ENCODE measurements around the gene CCDC12.

The CCDC12 gene

DNA sequence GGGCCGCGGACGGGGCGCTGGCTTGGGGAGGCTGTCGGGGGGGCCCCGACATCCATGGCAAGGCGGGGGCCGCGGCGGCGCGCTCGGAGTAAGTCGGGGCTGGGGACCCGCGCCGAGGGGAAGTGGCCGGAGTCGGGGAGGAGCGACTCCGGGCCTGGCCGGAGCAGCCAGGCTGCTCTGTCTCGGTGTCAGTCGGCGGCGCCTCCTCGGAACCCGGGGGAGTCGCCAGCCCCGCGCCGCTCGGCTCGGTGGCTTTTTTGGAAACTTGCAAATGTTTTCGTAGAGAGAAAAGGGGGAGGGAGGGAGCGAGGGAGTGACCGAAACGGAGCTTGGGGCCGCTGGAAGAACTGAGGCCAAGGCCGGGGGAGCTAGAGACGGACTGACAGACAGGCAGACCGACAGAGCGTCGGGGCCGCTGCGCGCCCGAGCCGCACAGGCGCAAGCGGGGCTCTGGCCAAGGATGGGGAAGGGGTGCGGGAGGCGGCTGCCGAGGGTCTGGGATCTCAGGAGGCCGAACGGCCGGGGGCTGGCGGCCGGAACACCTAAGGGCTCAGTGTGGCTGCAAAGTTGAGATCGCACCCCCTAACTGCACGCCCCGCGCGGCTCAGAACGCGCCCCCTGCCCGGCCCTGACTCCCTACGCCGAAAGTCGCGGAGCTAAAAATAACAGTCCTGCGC is 94.0 kb downstream of the CCDC12 start:
- in situ Hi-C loops (cut with MboI; ENCODE audit: low sequenced_read_pairs, unreplicated experiment) = loop anchor here (25.0 kb wide), 1 partner anchor 170 kb away; the partner anchor contains the start of genes PRSS50 and TMIE
- TF ChIP-seq, protein P1, sequence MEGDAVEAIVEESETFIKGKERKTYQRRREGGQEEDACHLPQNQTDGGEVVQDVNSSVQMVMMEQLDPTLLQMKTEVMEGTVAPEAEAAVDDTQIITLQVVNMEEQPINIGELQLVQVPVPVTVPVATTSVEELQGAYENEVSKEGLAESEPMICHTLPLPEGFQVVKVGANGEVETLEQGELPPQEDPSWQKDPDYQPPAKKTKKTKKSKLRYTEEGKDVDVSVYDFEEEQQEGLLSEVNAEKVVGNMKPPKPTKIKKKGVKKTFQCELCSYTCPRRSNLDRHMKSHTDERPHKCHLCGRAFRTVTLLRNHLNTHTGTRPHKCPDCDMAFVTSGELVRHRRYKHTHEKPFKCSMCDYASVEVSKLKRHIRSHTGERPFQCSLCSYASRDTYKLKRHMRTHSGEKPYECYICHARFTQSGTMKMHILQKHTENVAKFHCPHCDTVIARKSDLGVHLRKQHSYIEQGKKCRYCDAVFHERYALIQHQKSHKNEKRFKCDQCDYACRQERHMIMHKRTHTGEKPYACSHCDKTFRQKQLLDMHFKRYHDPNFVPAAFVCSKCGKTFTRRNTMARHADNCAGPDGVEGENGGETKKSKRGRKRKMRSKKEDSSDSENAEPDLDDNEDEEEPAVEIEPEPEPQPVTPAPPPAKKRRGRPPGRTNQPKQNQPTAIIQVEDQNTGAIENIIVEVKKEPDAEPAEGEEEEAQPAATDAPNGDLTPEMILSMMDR (IDR thresholded peaks at IDR 0.05; ENCODE audit: borderline replicate concordance, control extremely low read depth, extremely low read depth, insufficient read depth, missing control alignments) = no peak
- no peak for DNase-seq (ENCODE audit: low spot score)

- in situ Hi-C loops (cut with MboI; ENCODE audit: low sequenced_read_pairs, unreplicated experiment) = loop anchor here (25.0 kb wide), 1 partner anchor 169 kb away; the partner anchor contains the start of genes PRSS50 and TMIE
- no peak for DNase-seq (ENCODE audit: low spot score)
- TF ChIP-seq, protein P1 (IDR thresholded peaks at IDR 0.05; ENCODE audit: borderline replicate concordance, control extremely low read depth, extremely low read depth, insufficient read depth, missing control alignments) = no peak
These were observed 94.8 kb downstream of the CCDC12 start for GRCh38 chr3:46881596-46882376.

- DNase-seq (ENCODE audit: low spot score) = no peak
- in situ Hi-C loops (cut with MboI; ENCODE audit: low sequenced_read_pairs, unreplicated experiment) = loop anchor here (25.0 kb wide), 1 partner anchor 169 kb away; the partner anchor contains the start of genes PRSS50 and TMIE
- TF ChIP-seq, protein P1 (IDR thresholded peaks at IDR 0.05; ENCODE audit: borderline replicate concordance, control extremely low read depth, extremely low read depth, insufficient read depth, missing control alignments) = no peak
These were observed 95.5 kb downstream of the CCDC12 start for GRCh38 chr3:46880884-46881595.

DNA sequence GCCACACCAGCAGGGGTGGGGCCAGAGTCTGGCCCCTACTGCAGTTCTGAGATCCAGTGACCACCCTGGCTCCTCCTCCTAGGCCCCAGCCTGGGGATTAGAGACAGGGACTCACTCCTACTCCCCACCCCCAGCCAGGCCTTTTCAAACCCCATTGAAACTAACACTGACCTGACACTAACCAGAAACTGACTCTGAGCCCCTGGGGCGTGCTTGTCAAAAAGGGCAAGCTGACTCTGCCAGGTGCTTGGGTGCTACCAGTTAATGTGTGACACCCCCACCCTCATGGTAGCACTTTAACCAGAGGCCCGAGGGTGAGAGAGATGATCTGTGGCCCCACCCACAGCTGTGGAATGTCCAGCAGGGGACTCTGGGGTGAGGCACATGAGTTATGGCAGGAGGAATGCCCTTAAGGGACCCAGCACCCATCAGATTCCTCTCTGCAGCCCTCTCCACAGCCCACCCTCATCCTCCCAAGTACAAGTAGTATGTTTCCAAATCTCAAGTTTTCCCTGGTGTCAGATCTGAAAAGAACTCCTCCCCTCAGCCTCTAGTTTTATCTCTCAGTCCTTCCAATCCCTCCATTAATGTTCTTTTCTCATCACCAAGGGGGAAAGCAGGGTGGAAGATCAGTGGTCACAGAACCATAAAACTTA is 97.6 kb downstream of the CCDC12 start:
- in situ Hi-C loops (cut with MboI; ENCODE audit: low sequenced_read_pairs, unreplicated experiment) = loop anchor here (25.0 kb wide), 1 partner anchor 167 kb away; the partner anchor contains the start of genes PRSS50 and TMIE
- no peak for DNase-seq (ENCODE audit: low spot score)
- TF ChIP-seq, protein P1 (IDR thresholded peaks at IDR 0.05; ENCODE audit: borderline replicate concordance, control extremely low read depth, extremely low read depth, insufficient read depth, missing control alignments) = no peak

DNA sequence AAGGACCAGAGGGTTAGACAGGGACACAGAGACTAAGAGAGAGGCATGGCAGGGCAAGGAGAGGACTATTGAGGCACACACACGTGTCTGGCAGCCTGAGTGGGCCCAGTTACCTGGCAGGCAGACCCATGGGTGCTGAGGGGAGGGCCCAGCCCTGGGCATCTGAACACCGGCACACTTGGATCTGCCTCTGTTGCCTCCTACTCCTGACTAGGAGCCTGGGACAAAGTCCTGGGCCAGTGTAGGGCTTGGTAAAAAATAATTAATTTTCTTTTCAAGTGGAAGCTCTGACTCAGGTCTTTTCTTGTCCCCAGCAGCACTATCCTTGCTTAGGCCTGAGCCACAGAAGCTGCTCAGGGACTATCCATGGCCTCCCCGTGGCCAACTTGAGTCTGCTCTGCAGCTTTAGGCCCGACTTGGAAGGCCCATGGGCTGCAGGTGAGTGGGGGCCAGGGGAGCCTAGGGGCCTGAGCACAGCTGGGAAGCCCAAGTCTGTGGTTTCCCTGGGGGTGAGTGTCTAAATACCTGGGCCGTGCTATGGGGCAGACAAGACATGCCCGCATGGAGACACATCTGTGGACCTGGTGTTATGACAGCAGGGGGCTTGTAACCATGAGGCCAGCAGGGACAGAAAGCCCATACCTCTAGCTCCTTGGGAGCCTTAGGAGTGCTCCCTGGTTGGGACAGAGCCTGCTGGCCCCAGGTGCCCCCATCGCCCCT is 99.0 kb downstream of the CCDC12 start, which contains the start of gene PTH1R:
Gene PTH1R, plus strand, starts transcription at position 316 of the 720 bp plus-strand sequence. CDS start 5,839 bp downstream, outside the sequence.
- DNase-seq (ENCODE audit: low spot score) = no peak
- in situ Hi-C loops (cut with MboI; ENCODE audit: low sequenced_read_pairs, unreplicated experiment) = loop anchor here (25.0 kb wide), 1 partner anchor 165 kb away; the partner anchor contains the start of genes PRSS50 and TMIE
- TF ChIP-seq, protein P1 (IDR thresholded peaks at IDR 0.05; ENCODE audit: borderline replicate concordance, control extremely low read depth, extremely low read depth, insufficient read depth, missing control alignments) = no peak

Measured in GM13976 (cell line).